ENCODE data around the gene PODXL2. TPM values are rescaled to one million over a fixed set of nuclear protein-coding genes. Genes with fewer than 3 reads are reported as not detected.

PODXL2 gene
- total RNA-seq, 1 experiment from 2014 or later = 33.6 TPM

DNA sequence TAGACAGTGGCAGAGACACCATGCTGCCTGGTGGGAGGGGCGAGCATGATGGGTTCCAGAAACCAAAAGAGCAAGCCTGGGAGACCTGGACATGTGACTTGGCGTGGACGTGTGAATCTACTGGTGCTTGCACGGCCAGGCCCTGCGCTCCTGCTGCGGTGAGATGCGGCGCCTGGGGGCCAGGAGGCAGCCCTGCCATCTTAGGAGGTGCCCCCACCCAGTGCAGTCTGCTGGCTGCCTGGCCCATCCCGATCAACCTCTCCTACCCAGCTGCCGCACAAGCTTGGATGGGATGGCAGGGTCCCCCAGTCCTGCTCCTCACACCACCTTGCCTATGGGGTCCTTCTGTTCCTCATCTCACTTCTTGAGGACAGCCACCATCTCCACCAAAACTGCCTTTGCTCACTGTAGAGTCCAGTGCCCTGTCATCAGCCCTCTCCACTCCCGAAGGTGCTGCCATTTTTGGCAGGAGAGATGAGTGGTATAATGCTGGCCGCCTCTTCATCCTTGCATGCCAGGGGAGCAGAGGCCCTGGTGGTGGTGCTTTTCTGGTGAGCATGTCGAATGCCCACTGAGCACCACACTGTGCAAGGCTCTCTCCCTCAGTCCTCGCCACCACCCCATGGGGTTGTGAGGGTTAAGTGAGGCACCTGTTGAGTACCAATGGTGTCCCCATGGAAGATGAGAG, 40.7 kb downstream of the PODXL2 start:
- Mint-ChIP-seq H3K9me3 (peaks cover 8% of the 10 kb centered on the region), H3K36me3 (peaks cover 15% of the 10 kb centered on the region), H3K4me1 (peaks cover 12% of the 10 kb centered on the region), H3K27ac (no peak overlapping the region), H3K27me3 (ENCODE audit: low read depth) (peaks cover 3% of the 10 kb centered on the region), H3K4me3 (no peak overlapping the region)
- ChIA-PET POLR2A (no interaction called here), CTCF (interaction anchor here (1.6 to 1.9 kb wide), 2 partner anchors 10 to 95 kb away, joined by 3 to 11 read pairs; no protein-coding TSS in a partner anchor)
- ATAC-seq (no peak), DNase-seq (ENCODE audit: low spot score) (no peak)
- TF ChIP-seq FOXK1 (CRISPR knock-in tag; IDR thresholded peaks at IDR 0.05) (no peak), MLX (CRISPR knock-in tag; IDR thresholded peaks at IDR 0.05) (no peak), ZNF317 (CRISPR knock-in tag; IDR thresholded peaks at IDR 0.05; ENCODE audit: borderline replicate concordance, low read depth) (no peak), ATF2 (CRISPR knock-in tag; IDR thresholded peaks at IDR 0.05; ENCODE audit: borderline replicate concordance, low read depth) (0 out of 2 replicates have a peak, but pooled peaks have one; percentile 20)

GRCh38 chr3:127670229-127670559, 41.2 kb downstream of the PODXL2 start:
- H3K36me3 Mint-ChIP-seq = peaks cover 10% of the 10 kb centered on the region
- peaks cover 3% of the 10 kb centered on the region for H3K27me3 Mint-ChIP-seq (ENCODE audit: low read depth)
- no peak overlapping the region for H3K27ac Mint-ChIP-seq
- H3K4me1 Mint-ChIP-seq = peaks cover 12% of the 10 kb centered on the region
- peaks cover 7% of the 10 kb centered on the region for H3K9me3 Mint-ChIP-seq
- no peak for ATAC-seq
- no peak overlapping the region for H3K4me3 Mint-ChIP-seq
- DNase-seq (ENCODE audit: low spot score) = no peak
- POLR2A ChIA-PET = no interaction called here
- CTCF ChIA-PET = interaction anchor here (1.6 to 1.9 kb wide), 2 partner anchors 9 to 95 kb away, joined by 3 to 11 read pairs; no protein-coding TSS in a partner anchor
- TF ChIP-seq, protein P1, sequence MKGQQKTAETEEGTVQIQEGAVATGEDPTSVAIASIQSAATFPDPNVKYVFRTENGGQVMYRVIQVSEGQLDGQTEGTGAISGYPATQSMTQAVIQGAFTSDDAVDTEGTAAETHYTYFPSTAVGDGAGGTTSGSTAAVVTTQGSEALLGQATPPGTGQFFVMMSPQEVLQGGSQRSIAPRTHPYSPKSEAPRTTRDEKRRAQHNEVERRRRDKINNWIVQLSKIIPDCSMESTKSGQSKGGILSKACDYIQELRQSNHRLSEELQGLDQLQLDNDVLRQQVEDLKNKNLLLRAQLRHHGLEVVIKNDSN (CRISPR knock-in tag; IDR thresholded peaks at IDR 0.05) = no peak
- no peak for TF ChIP-seq SP1 (CRISPR knock-in tag; conservative IDR thresholded peaks at IDR 0.05)
- TF ChIP-seq, protein P2, sequence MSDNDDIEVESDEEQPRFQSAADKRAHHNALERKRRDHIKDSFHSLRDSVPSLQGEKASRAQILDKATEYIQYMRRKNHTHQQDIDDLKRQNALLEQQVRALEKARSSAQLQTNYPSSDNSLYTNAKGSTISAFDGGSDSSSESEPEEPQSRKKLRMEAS (CRISPR knock-in tag; IDR thresholded peaks at IDR 0.05) = no peak
- no peak for TF ChIP-seq HMGA2 (CRISPR knock-in tag; IDR thresholded peaks at IDR 0.05)
- no peak for TF ChIP-seq E2F5 (CRISPR knock-in tag; IDR thresholded peaks at IDR 0.05)
- no peak for TF ChIP-seq ZNF121 (CRISPR knock-in tag; IDR thresholded peaks at IDR 0.05)
- no peak for TF ChIP-seq TCF7 (CRISPR knock-in tag; IDR thresholded peaks at IDR 0.05; ENCODE audit: low read depth)
- no peak for TF ChIP-seq FOXJ3 (CRISPR knock-in tag; IDR thresholded peaks at IDR 0.05; ENCODE audit: borderline replicate concordance)
- TF ChIP-seq ARID4B (CRISPR knock-in tag; IDR thresholded peaks at IDR 0.05; ENCODE audit: borderline replicate concordance) = no peak
- TF ChIP-seq TP53 (CRISPR knock-in tag; IDR thresholded peaks at IDR 0.05) = no peak
- no peak for TF ChIP-seq CTCF (IDR thresholded peaks at IDR 0.05)
- no peak for TF ChIP-seq MXD4 (CRISPR knock-in tag; IDR thresholded peaks at IDR 0.05; ENCODE audit: borderline replicate concordance)
- TF ChIP-seq, protein P3, sequence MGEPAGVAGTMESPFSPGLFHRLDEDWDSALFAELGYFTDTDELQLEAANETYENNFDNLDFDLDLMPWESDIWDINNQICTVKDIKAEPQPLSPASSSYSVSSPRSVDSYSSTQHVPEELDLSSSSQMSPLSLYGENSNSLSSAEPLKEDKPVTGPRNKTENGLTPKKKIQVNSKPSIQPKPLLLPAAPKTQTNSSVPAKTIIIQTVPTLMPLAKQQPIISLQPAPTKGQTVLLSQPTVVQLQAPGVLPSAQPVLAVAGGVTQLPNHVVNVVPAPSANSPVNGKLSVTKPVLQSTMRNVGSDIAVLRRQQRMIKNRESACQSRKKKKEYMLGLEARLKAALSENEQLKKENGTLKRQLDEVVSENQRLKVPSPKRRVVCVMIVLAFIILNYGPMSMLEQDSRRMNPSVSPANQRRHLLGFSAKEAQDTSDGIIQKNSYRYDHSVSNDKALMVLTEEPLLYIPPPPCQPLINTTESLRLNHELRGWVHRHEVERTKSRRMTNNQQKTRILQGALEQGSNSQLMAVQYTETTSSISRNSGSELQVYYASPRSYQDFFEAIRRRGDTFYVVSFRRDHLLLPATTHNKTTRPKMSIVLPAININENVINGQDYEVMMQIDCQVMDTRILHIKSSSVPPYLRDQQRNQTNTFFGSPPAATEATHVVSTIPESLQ (CRISPR knock-in tag; IDR thresholded peaks at IDR 0.05) = no peak
- no peak for TF ChIP-seq ZNF423 (CRISPR knock-in tag; IDR thresholded peaks at IDR 0.05)
